Measurements from ENCODE around the gene ATG2B. TPM values are rescaled to one million over a fixed set of nuclear protein-coding genes. Genes with fewer than 3 reads are reported as not detected.

ATG2B gene
- total RNA-seq, 1 donor from 2014 or later, result 11.9 TPM

GRCh38 chr14:96232506-96232905, 130.6 kb downstream of the ATG2B start:
- DNase-seq (ENCODE audit: low spot score), result peak; percentile 75
- Mint-ChIP-seq H3K9me3 (peaks cover 10% of the 10 kb centered on the region), H3K36me3 (peaks cover 1% of the 10 kb centered on the region), H3K4me3 (no peak overlapping the region), H3K4me1 (peaks cover 41% of the 10 kb centered on the region), H3K27ac (peak overlapping the region; percentile 98), H3K27me3 (ENCODE audit: insufficient read depth, low read depth) (peaks cover 10% of the 10 kb centered on the region)
- H3K4me2 ChIP-seq, result peak overlapping the region; percentile 30
- H3K9ac ChIP-seq, result no peak overlapping the region
- H3K4me1 ChIP-seq, result peaks cover 17% of the 10 kb centered on the region
- peak overlapping the region; percentile 13 for H3K27ac ChIP-seq
- no peak overlapping the region for H3K4me3 ChIP-seq
- TF ChIP-seq EZH2phosphoT487 (IDR thresholded peaks at IDR 0.05) (no peak), CTCF (IDR thresholded peaks at IDR 0.05) (no peak), EZH2 (IDR thresholded peaks at IDR 0.05) (no peak)
- H4K20me1 ChIP-seq (ENCODE audit: low read depth), result peaks cover 5% of the 10 kb centered on the region
- H3K79me2 ChIP-seq (ENCODE audit: low read depth), result no peaks in the 10 kb centered on the region
- H3K36me3 ChIP-seq, result no peaks in the 10 kb centered on the region
- H2AFZ ChIP-seq (replicated peaks), result no peak overlapping the region
- peaks cover 15% of the 10 kb centered on the region for H3F3A ChIP-seq (ENCODE audit: low read depth)
- no peaks in the 10 kb centered on the region for H3K27me3 ChIP-seq
- no peaks in the 10 kb centered on the region for H3K9me3 ChIP-seq (ENCODE audit: low read depth)

GRCh38 chr14:96231526-96232130, 131.5 kb downstream of the ATG2B start:
- TF ChIP-seq CTCF (IDR thresholded peaks at IDR 0.05) (no peak), EZH2 (IDR thresholded peaks at IDR 0.05) (no peak), EZH2phosphoT487 (IDR thresholded peaks at IDR 0.05) (no peak)
- peaks cover 15% of the 10 kb centered on the region for H3F3A ChIP-seq (ENCODE audit: low read depth)
- no peak overlapping the region for H3K27ac ChIP-seq
- H3K27me3 Mint-ChIP-seq (ENCODE audit: insufficient read depth, low read depth), result peaks cover 12% of the 10 kb centered on the region
- peak overlapping the region; percentile 67 for H3K4me3 Mint-ChIP-seq
- peaks cover 3% of the 10 kb centered on the region for H3K36me3 Mint-ChIP-seq
- H2AFZ ChIP-seq (replicated peaks), result no peak overlapping the region
- no peaks in the 10 kb centered on the region for H3K27me3 ChIP-seq
- no peaks in the 10 kb centered on the region for H3K9me3 ChIP-seq (ENCODE audit: low read depth)
- peaks cover 12% of the 10 kb centered on the region for H3K9me3 Mint-ChIP-seq
- peak overlapping the region; percentile 98 for H3K27ac Mint-ChIP-seq
- H3K4me3 ChIP-seq, result no peak overlapping the region
- peak overlapping the region; percentile 30 for H3K4me2 ChIP-seq
- peaks cover 17% of the 10 kb centered on the region for H3K4me1 ChIP-seq
- no peak overlapping the region for H3K9ac ChIP-seq
- H4K20me1 ChIP-seq (ENCODE audit: low read depth), result peaks cover 5% of the 10 kb centered on the region
- DNase-seq (ENCODE audit: low spot score), result no peak
- H3K79me2 ChIP-seq (ENCODE audit: low read depth), result no peaks in the 10 kb centered on the region
- no peaks in the 10 kb centered on the region for H3K36me3 ChIP-seq
- peaks cover 41% of the 10 kb centered on the region for H3K4me1 Mint-ChIP-seq

- DNase-seq (ENCODE audit: low spot score), result no peak
- Histone ChIP-seq H2AFZ (replicated peaks) (no peak overlapping the region), H3K9me3 (ENCODE audit: low read depth) (no peaks in the 10 kb centered on the region), H3K4me1 (peaks cover 17% of the 10 kb centered on the region), H3K4me2 (no peak overlapping the region), H3K79me2 (ENCODE audit: low read depth) (no peaks in the 10 kb centered on the region), H3F3A (ENCODE audit: low read depth) (peaks cover 15% of the 10 kb centered on the region), H3K27me3 (no peaks in the 10 kb centered on the region), H3K27ac (no peak overlapping the region), H3K9ac (no peak overlapping the region), H3K4me3 (no peak overlapping the region), H4K20me1 (ENCODE audit: low read depth) (peaks cover 5% of the 10 kb centered on the region), H3K36me3 (no peaks in the 10 kb centered on the region)
- peaks cover 12% of the 10 kb centered on the region for H3K27me3 Mint-ChIP-seq (ENCODE audit: insufficient read depth, low read depth)
- peak overlapping the region; percentile 87 for H3K27ac Mint-ChIP-seq
- no peak overlapping the region for H3K4me3 Mint-ChIP-seq
- H3K36me3 Mint-ChIP-seq, result peaks cover 3% of the 10 kb centered on the region
- TF ChIP-seq EZH2 (IDR thresholded peaks at IDR 0.05) (no peak), CTCF (IDR thresholded peaks at IDR 0.05) (no peak), EZH2phosphoT487 (IDR thresholded peaks at IDR 0.05) (no peak)
- peaks cover 12% of the 10 kb centered on the region for H3K9me3 Mint-ChIP-seq
- peaks cover 42% of the 10 kb centered on the region for H3K4me1 Mint-ChIP-seq
Observed at GRCh38 chr14:96231056-96231455, 132.1 kb downstream of the ATG2B start.

All from neural progenitor cell (in vitro differentiated cells).